ENCODE data around the gene EPHA4.

The EPHA4 gene

GRCh38 chr2:221572219-221572820, at the start of gene EPHA4:
EPHA4 (minus strand) TSS chr2:221572304; CDS start chr2:221572248, 56 bp downstream.
- DNase-seq (ENCODE audit: low read depth): peak; percentile 78

GRCh38 chr2:221618007-221618406, 45.9 kb upstream of the EPHA4 start:
- DNase-seq (ENCODE audit: low read depth): no peak

- DNase-seq (ENCODE audit: low read depth): no peak
Observed at GRCh38 chr2:221616561-221616960, 44.5 kb upstream of the EPHA4 start.

- DNase-seq (ENCODE audit: low read depth): no peak
Observed at GRCh38 chr2:221614274-221614673, 42.2 kb upstream of the EPHA4 start.

GRCh38 chr2:221612800-221613199, 40.7 kb upstream of the EPHA4 start:
- DNase-seq (ENCODE audit: low read depth): no peak

- DNase-seq (ENCODE audit: low read depth): no peak
Observed at GRCh38 chr2:221612161-221612560, 40.1 kb upstream of the EPHA4 start.

- no peak for DNase-seq (ENCODE audit: low read depth)
Observed at GRCh38 chr2:221610675-221611074, 38.6 kb upstream of the EPHA4 start.

GRCh38 chr2:221610255-221610654, 38.2 kb upstream of the EPHA4 start:
- DNase-seq (ENCODE audit: low read depth): no peak

- DNase-seq (ENCODE audit: low read depth): no peak
Observed at GRCh38 chr2:221608442-221608841, 36.3 kb upstream of the EPHA4 start.

GRCh38 chr2:221606424-221606823, 34.3 kb upstream of the EPHA4 start:
- DNase-seq (ENCODE audit: low read depth): no peak

GRCh38 chr2:221605751-221606240, 33.7 kb upstream of the EPHA4 start:
- no peak for DNase-seq (ENCODE audit: low read depth)

- no peak for DNase-seq (ENCODE audit: low read depth)
Observed at GRCh38 chr2:221602938-221603337, 30.8 kb upstream of the EPHA4 start.

GRCh38 chr2:221601376-221601775, 29.3 kb upstream of the EPHA4 start:
- no peak for DNase-seq (ENCODE audit: low read depth)

- DNase-seq (ENCODE audit: low read depth): no peak
Observed at GRCh38 chr2:221600388-221600787, 28.3 kb upstream of the EPHA4 start.

- DNase-seq (ENCODE audit: low read depth): no peak
Observed at GRCh38 chr2:221596192-221596591, 24.1 kb upstream of the EPHA4 start.

GRCh38 chr2:221590861-221591365, 18.8 kb upstream of the EPHA4 start:
- DNase-seq (ENCODE audit: low read depth): no peak

- no peak for DNase-seq (ENCODE audit: low read depth)
Observed at GRCh38 chr2:221589696-221590095, 17.6 kb upstream of the EPHA4 start.

GRCh38 chr2:221588306-221588985, 16.3 kb upstream of the EPHA4 start:
- no peak for DNase-seq (ENCODE audit: low read depth)

GRCh38 chr2:221581986-221582385, 9.9 kb upstream of the EPHA4 start:
- DNase-seq (ENCODE audit: low read depth): no peak

GRCh38 chr2:221574231-221574570, 2.1 kb upstream of the EPHA4 start:
- no peak for DNase-seq (ENCODE audit: low read depth)

- DNase-seq (ENCODE audit: low read depth): peak; percentile 57
Observed at GRCh38 chr2:221573430-221574230, 1.5 kb upstream of the EPHA4 start.

GRCh38 chr2:221572821-221573429, 821 bp upstream of the EPHA4 start:
- DNase-seq (ENCODE audit: low read depth): no peak
